ENCODE measurements around the gene CDC34. TPM values are rescaled to one million over a fixed set of nuclear protein-coding genes. Genes with fewer than 3 reads are reported as not detected.

The CDC34 gene
- total RNA-seq, 1 experiment from 2014 or later = 112 TPM

DNA sequence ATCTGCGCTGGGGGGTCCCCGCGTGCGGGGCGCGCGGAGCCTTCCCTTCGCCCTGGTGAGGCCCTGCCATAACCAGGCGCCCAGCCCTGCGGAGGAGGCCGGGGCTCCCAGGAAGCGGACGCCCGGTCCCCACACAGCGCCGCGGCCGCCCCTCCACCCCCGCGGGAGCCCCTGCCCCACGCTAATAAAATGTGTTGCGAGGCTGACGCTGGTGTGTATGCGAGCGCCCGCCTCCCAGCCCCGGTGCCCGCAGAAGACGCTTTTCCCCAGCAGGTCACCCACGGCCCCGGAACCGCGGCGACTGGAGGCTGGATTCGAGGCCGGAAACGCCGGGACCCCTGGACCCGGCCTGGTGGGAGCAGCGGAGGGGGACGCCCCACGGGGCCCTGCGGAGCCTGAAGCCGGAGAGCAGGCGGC lies 12.1 kb upstream of the CDC34 start:
- no peak overlapping the region for H4K91ac ChIP-seq (ENCODE audit: insufficient read length, low read depth, low read length)
- Mint-ChIP-seq H3K36me3 (ENCODE audit: insufficient read depth in 1 of 3, low read depth in 3 of 3) (peaks cover 3 to 9% (median 3%) of the 10 kb centered on the region in 3 experiments; a peak in 5 of 7 replicates), H3K27ac (no peak overlapping the region), H3K27me3 (ENCODE audit: low read depth) (peaks cover 37% of the 10 kb centered on the region), H3K4me1 (peaks cover 2 to 10% of the 10 kb centered on the region in 2 experiments; a peak in 2 of 4 replicates), H3K9me3 (no peaks in the 10 kb centered on the region; a peak in 1 of 5 replicates), H3K4me3 (no peak overlapping the region)
- H3K18ac ChIP-seq (ENCODE audit: insufficient read length, low read depth, low read length) = no peak overlapping the region
- no peak overlapping the region for H2BK120ac ChIP-seq (ENCODE audit: low read depth, low read length, poor library complexity, severe bottlenecking)
- H3K79me1 ChIP-seq (ENCODE audit: insufficient read depth, low read depth, low read length, poor library complexity, severe bottlenecking) = no peaks in the 10 kb centered on the region
- H2BK20ac ChIP-seq (ENCODE audit: low read depth, low read length, poor library complexity, severe bottlenecking) = no peak overlapping the region
- no peak overlapping the region for H2BK5ac ChIP-seq (ENCODE audit: insufficient read length, low read length)
- TF ChIP-seq, protein P1, sequence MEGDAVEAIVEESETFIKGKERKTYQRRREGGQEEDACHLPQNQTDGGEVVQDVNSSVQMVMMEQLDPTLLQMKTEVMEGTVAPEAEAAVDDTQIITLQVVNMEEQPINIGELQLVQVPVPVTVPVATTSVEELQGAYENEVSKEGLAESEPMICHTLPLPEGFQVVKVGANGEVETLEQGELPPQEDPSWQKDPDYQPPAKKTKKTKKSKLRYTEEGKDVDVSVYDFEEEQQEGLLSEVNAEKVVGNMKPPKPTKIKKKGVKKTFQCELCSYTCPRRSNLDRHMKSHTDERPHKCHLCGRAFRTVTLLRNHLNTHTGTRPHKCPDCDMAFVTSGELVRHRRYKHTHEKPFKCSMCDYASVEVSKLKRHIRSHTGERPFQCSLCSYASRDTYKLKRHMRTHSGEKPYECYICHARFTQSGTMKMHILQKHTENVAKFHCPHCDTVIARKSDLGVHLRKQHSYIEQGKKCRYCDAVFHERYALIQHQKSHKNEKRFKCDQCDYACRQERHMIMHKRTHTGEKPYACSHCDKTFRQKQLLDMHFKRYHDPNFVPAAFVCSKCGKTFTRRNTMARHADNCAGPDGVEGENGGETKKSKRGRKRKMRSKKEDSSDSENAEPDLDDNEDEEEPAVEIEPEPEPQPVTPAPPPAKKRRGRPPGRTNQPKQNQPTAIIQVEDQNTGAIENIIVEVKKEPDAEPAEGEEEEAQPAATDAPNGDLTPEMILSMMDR (conservative IDR thresholded peaks at IDR 0.05) = no peak
- no peak overlapping the region for H3K27ac ChIP-seq (ENCODE audit: insufficient read length, low read depth, low read length)
- no peak overlapping the region for H3K23ac ChIP-seq (ENCODE audit: insufficient read length, low read depth, low read length)
- no peak overlapping the region for H3K4me2 ChIP-seq (ENCODE audit: insufficient read depth, insufficient read length, low read length)
- no peaks in the 10 kb centered on the region for H3K79me2 ChIP-seq (ENCODE audit: insufficient read depth, low read length)
- no peak overlapping the region for H2AK5ac ChIP-seq (ENCODE audit: insufficient read length, low read length)
- no peaks in the 10 kb centered on the region for H4K20me1 ChIP-seq (ENCODE audit: control insufficient read depth, insufficient read depth, insufficient read length)
- H3K9ac ChIP-seq (ENCODE audit: extremely low read depth, insufficient read length, low read length) = no peak overlapping the region
- H3K9me3 ChIP-seq (ENCODE audit: control insufficient read depth, low read depth, low read length) = no peaks in the 10 kb centered on the region
- H3T11ph ChIP-seq (ENCODE audit: low read length) = no peak overlapping the region
- H3K4me1 ChIP-seq (ENCODE audit: insufficient read depth, low read length) = no peaks in the 10 kb centered on the region
- H3K56ac ChIP-seq (ENCODE audit: insufficient read length, low read depth, low read length) = no peak overlapping the region
- no peak overlapping the region for H4K8ac ChIP-seq (replicated peaks; ENCODE audit: insufficient read length, low read depth, low read length)
- no CpG with 5 or more reads among the region's 45 CpGs for WGBS (ENCODE audit: extremely low coverage, insufficient read length, low lambda C conversion rate)
- H4K5ac ChIP-seq (ENCODE audit: insufficient read length, low read depth, low read length) = no peak overlapping the region
- H3K23me2 ChIP-seq (ENCODE audit: insufficient read length, low read depth, low read length, poor library complexity, severe bottlenecking) = peaks cover 5% of the 10 kb centered on the region
- DNase-seq = no peak
- no peak overlapping the region for H3K4ac ChIP-seq (ENCODE audit: low read depth, low read length)
- H2AFZ ChIP-seq (ENCODE audit: low read length) = no peak overlapping the region
- no peak overlapping the region for H3K14ac ChIP-seq (ENCODE audit: insufficient read depth, low read length)
- H3K27me3 ChIP-seq (ENCODE audit: insufficient read depth, low read length) = no peaks in the 10 kb centered on the region
- no peak overlapping the region for H2BK15ac ChIP-seq (ENCODE audit: low read depth, low read length)
- no peak overlapping the region for H2BK12ac ChIP-seq (ENCODE audit: insufficient read length, low read depth, low read length)

Measured in H9 (cell line).